ENCODE data around the gene SOST.

The SOST gene

DNA sequence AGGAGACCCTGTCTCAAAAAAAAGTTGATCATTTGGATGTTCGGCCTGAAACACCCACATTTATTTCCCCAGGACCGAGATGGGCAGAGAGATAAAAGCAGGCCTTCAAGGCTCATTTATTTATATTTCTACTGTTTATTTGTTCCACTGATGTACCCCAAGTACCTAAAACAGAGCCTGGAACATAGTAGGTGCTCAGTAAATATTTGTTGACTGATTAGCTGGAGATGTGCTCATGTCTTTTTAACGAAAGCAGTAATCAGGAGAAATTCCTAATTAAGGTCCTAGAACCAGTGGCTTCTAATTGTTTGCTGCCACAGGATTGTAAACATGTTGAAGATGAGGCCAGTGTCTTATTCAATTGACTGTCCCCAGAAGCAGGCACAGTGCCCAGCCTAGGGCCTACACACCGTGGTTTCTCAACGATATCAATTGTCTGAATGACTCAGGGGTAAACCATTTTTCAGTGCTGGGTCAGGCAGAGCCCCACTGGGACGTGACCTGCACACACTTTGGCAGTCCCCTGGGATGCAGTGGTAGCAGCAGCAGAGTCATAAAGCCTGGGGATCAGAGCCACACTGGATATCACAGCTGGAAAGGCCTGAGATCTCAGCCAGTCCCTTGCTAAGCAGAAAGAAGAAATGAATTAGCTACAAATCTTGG is 34.8 kb downstream of the SOST start:
- TF ChIP-seq POLR2AphosphoS5 (IDR thresholded peaks at IDR 0.05; ENCODE audit: low read depth, low read length) (no peak), SIN3A (IDR thresholded peaks at IDR 0.05; ENCODE audit: borderline replicate concordance, insufficient read depth, low read length) (no peak), TAF1 (IDR thresholded peaks at IDR 0.05; ENCODE audit: borderline replicate concordance, insufficient read depth, low read length) (no peak), FOXP2 (optimal IDR thresholded peaks at IDR 0.05; ENCODE audit: borderline replicate concordance, extremely low read depth, extremely low read length, insufficient read depth) (no peak)
- TF ChIP-seq, protein P1, sequence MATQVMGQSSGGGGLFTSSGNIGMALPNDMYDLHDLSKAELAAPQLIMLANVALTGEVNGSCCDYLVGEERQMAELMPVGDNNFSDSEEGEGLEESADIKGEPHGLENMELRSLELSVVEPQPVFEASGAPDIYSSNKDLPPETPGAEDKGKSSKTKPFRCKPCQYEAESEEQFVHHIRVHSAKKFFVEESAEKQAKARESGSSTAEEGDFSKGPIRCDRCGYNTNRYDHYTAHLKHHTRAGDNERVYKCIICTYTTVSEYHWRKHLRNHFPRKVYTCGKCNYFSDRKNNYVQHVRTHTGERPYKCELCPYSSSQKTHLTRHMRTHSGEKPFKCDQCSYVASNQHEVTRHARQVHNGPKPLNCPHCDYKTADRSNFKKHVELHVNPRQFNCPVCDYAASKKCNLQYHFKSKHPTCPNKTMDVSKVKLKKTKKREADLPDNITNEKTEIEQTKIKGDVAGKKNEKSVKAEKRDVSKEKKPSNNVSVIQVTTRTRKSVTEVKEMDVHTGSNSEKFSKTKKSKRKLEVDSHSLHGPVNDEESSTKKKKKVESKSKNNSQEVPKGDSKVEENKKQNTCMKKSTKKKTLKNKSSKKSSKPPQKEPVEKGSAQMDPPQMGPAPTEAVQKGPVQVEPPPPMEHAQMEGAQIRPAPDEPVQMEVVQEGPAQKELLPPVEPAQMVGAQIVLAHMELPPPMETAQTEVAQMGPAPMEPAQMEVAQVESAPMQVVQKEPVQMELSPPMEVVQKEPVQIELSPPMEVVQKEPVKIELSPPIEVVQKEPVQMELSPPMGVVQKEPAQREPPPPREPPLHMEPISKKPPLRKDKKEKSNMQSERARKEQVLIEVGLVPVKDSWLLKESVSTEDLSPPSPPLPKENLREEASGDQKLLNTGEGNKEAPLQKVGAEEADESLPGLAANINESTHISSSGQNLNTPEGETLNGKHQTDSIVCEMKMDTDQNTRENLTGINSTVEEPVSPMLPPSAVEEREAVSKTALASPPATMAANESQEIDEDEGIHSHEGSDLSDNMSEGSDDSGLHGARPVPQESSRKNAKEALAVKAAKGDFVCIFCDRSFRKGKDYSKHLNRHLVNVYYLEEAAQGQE (IDR thresholded peaks at IDR 0.05; ENCODE audit: insufficient read depth in 1 of 2, low read depth in 2 of 2, low read length in 2 of 2), result no peak

DNA sequence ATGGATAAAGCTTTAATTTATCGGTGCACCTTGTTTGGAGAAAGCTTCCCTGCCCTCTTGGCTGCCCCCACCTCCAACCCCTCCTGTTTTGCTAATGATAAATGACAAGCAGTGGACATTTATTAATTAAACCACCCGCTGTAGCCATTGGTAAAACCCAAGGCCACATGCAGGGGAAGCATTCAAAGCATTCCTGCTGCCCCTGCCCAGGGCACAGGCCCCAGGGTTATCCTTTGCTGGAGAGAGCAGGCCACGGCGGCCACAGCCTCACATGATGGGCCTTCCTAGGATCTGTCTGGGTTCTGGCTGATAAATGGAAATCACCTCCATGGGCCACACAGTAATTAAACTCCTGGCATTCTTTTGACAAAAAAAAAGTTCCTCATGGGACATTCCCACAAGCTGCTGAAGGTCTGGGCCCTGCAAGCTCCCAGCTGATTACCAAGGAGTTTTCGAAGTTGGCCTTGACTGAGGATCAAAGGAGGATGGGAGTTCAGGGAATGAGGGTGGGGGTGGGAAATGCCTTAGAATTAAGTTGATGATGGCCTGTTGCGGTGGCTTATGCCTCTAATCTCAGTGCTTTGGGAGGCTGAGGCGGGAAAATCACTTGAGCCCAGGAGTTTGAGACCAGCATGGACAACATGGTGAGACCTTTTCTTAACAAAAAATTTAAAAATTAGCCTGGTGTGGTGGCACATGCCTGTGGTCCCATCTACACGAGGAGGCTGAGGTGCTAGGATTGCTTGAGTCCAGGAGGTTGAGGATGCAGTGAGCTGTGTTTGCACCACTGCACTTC is 35.5 kb downstream of the SOST start:
- TF ChIP-seq FOXP2 (optimal IDR thresholded peaks at IDR 0.05; ENCODE audit: borderline replicate concordance, extremely low read depth, extremely low read length, insufficient read depth) (no peak), POLR2AphosphoS5 (IDR thresholded peaks at IDR 0.05; ENCODE audit: low read depth, low read length) (no peak), TAF1 (IDR thresholded peaks at IDR 0.05; ENCODE audit: borderline replicate concordance, insufficient read depth, low read length) (no peak), SIN3A (IDR thresholded peaks at IDR 0.05; ENCODE audit: borderline replicate concordance, insufficient read depth, low read length) (no peak)
- TF ChIP-seq, protein P1 (IDR thresholded peaks at IDR 0.05; ENCODE audit: insufficient read depth in 1 of 2, low read depth in 2 of 2, low read length in 2 of 2), result no peak

DNA sequence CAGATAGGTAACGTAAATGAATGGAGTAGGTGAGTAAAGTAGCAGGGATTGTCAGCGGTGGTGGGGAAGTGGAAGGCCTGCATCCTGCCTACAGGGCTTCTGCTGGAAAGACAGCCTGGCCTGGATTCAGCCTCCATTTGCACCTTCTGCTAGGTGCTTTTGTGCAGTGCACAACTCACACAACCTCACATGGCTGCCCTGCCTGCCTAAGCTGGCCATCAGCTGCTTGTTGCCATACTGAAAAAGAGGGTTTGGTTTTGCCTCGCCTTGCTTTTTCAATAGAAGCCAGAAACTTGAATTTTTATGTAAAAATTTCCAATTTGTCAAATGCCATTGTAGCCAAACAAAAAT is 36.3 kb downstream of the SOST start:
- TF ChIP-seq, protein P1 (IDR thresholded peaks at IDR 0.05; ENCODE audit: insufficient read depth in 1 of 2, low read depth in 2 of 2, low read length in 2 of 2), result no peak
- no peak for TF ChIP-seq SIN3A (IDR thresholded peaks at IDR 0.05; ENCODE audit: borderline replicate concordance, insufficient read depth, low read length)
- no peak for TF ChIP-seq FOXP2 (optimal IDR thresholded peaks at IDR 0.05; ENCODE audit: borderline replicate concordance, extremely low read depth, extremely low read length, insufficient read depth)
- no peak for TF ChIP-seq POLR2AphosphoS5 (IDR thresholded peaks at IDR 0.05; ENCODE audit: low read depth, low read length)
- no peak for TF ChIP-seq TAF1 (IDR thresholded peaks at IDR 0.05; ENCODE audit: borderline replicate concordance, insufficient read depth, low read length)

DNA sequence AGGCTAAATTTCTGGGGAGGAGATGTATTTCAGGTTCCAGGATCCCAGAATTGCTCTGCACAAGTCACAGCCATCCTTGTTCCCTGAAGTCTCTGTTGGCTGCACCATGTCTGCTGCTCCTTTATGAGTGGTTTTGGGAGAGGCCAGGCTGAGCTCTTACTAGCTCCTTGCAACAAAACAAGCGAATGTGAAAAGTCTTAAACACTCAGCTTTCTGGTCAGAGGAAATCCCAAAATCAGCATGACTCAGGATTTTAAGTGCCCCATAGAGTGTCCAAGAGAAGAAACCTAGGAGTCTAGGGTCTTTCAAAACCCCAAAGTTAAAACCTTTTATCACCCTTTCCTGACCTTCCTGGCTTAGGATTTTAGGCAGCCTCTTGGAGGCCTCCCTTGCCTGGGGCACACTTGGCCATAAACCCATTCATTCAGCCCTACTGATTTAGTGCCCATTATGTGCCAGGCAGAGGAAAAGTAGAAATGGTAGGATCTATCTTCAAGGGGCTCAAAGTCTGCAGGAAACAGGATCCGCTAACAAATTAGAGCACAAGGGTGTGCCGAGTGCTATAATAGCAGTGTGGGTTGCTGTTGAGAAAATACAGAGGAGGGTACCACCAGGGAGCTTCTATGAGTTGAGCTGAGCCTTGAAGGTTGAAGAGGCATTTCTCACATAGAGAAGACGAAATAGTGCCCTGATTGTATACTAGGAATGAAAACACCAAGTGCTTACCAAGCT is 36.9 kb downstream of the SOST start:
- TF ChIP-seq SIN3A (IDR thresholded peaks at IDR 0.05; ENCODE audit: borderline replicate concordance, insufficient read depth, low read length), result no peak
- TF ChIP-seq, protein P1 (IDR thresholded peaks at IDR 0.05; ENCODE audit: insufficient read depth in 1 of 2, low read depth in 2 of 2, low read length in 2 of 2), result no peak
- TF ChIP-seq FOXP2 (optimal IDR thresholded peaks at IDR 0.05; ENCODE audit: borderline replicate concordance, extremely low read depth, extremely low read length, insufficient read depth), result no peak
- no peak for TF ChIP-seq POLR2AphosphoS5 (IDR thresholded peaks at IDR 0.05; ENCODE audit: low read depth, low read length)
- TF ChIP-seq TAF1 (IDR thresholded peaks at IDR 0.05; ENCODE audit: borderline replicate concordance, insufficient read depth, low read length), result no peak

All from PFSK-1 (cell line).